Measurements from ENCODE around the gene TNIP2.
"Not testable (repeated sequence)": the region's sequence is repeated elsewhere in the genome, so short reads cannot be mapped to it uniquely, and the experiment has no call there.

The TNIP2 gene

DNA sequence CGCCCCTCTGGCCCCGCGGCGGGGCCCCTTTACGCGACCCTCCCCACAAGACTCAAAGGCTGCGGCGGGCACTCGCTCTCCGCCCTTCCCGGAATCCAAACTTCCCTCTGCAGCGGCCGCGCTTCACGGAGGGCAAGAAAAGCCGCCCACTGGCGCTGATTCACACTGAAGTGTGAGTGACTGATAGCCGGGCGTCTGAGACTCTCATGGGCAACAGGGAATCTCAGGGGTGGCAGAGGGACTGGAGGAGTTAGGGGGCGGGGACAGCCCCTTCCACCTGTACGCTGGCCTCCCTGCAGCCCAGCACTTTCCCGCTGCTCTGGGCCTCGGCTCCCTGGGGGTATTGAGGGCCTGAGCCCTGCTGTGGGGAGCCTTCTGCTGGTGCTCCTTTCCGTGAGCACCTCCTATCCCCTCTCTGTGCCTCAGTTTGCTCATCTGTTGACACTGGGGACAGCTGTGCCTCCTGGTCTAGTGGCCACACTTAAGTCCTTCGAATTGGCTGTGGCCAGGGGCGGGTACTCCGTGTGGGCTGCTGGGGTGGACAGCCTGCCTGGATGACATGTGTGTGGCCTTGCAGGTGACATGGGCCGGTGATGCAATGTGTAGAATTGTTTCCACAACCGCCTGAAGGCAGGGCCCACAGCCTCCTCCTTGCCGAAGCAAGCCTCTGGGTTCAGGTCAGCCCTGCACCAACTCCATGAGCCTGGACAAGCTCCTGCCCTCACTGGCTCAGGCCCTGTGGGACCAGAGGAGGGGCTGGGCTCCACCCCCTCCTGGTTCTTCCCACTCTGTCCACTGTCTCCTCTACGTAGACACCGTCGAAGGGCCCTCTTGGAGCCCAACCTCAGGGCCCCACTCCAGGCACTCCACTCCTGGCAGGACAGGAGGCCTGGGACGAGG lies 37.7 kb upstream of the TNIP2 start:
- no peak for DNase-seq

DNA sequence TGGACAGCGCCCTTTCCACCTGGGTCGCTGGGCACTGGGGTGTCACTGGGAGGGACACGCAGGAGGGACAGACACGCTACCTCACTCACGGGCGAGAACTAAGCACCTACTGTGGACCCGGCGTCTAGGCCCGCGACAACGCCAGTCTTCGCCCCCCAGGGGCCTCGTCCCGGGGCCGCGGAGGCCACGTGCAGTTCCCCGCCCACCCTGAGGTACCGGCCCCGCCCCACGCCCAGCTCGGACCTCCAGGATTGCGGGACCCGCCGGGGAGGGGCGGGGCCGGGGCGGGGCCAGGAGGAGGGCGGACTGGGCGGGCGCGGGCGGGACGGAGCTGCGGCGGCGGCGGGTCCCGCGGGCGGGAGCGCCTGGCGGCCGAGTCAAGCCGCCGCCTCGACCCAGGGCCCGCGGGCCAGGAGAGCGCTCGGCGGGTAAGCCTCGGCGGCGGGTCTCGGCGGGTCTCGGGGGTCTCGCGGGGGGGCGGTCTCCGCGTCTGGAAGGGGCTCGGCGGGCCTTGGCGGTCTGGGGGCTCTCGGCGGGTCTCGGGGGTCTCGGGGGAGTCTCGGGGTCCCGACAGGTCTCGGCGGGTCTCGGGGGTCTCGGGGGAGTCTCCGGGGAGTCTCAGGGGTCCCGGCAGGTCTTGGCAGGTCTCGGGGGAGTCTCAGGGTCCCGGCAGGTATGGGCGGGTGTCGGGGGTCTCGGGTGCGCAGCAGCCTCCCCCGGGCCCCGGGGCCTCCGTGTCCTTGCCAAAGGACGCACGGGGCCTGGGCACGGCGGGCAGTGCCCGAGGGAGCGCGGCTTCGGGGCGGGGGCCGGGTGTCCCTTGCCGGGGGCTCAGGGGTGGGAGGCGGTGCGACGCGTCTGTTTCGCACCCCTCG lies 36.8 kb upstream of the TNIP2 start, which contains the start of gene SH3BP2:
Gene SH3BP2, plus strand, starts transcription at position 375 of the 875 bp plus-strand sequence. CDS start 27,533 bp downstream, outside the sequence.
- DNase-seq, result no peak

DNA sequence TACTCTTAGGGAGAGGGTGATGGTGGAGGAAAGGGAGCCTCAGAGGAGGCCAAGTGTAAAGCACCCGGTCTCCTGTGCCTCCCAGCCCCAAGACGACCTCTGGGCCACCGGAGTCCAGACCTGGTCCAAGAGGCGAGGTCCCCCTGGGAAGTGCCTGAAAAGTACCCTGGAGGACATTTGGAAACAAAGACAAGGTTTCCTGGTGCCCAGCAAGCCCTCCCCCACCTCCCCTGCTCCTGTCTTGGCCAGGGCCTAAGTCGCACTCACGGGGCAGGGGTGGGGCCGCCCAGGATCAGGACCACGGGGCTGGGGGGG lies 36.2 kb upstream of the TNIP2 start:
- DNase-seq, result no peak

DNA sequence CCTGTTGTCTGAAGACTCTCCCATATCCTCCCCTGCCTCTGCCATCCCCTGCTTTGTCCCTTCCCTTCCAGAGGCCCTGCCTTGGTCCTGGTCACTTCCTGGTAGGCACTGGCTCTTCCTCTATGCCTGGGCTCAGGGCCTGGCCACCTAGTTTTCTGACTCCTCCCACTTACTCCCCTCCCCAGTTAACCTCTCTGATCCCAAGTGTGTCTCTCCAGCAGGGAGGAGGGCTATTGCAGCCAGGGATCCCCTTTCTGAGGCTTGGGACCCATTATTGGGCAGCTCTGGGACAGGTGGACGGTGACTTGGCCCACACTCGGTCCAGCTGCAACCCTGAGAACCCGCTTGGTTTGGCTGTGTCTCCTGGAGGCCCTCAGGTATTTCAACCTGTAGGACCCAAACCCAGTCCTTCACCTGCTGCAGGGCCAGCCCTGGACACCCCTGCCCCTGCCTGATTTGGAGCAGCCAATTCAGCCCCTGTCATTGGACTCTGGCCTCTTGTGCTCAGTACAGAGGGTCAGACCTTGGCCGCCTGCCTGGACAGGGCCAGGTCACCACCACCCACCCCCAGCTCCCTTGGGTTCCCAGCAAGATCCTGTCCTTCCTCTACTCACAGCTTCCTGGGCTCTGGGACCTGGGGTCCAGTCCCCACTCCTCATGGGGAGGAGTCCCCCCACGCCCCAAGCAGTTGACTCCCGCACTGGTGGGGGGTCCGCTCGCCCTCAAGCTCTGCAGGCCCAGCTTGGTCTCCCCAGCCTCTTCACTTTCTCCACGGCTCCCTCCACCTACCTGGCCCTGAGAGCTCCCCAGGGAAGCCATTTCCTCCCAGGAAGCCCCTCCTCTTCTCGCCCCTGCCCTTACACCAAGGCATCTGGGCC lies 35.6 kb upstream of the TNIP2 start:
- DNase-seq, result no peak

DNA sequence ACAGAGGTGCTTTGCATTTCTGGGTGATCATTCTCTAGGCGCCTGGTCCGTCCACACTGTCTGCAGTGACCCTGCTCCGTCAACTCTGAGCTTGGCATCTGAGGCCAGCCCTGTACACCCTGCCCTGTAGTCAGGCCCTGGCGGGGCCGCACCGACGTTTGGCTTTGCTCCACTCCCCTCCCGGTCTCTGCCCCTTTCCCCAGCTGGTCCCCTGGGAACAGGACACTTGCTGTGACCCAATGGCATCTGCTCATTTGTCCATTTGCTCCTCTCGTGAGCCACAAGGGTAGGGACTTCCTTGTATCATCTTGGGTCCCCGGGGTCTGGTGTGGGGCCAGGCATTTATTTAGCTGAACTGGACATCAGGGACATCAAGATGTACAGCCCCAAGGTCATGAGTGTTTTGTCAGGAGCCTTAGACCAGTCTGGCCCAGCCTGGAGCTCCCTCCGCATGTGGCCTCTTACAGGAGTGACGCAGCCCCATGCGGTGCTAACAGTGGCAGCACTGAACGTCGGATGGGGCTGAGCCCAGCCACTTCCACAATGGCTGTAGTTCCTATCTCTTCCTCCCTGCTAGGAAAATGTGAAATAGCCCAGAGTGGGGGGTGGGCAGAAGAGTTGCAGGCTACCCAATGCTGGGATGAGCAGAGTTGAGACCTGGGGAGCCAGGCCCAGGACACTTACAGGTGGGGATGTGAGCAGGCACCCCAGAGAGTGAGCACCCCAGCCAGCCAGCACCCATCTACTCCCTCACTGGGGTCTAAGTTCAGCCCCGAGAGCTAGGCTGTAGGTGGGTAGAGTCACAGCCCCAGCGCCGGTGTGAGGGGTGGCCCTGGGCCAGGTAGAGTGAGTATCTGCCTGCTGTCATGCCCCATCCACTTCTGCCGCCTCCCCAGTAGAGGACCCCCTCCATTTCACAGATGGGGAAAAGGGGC lies 34.7 kb upstream of the TNIP2 start:
- no peak for DNase-seq

DNA sequence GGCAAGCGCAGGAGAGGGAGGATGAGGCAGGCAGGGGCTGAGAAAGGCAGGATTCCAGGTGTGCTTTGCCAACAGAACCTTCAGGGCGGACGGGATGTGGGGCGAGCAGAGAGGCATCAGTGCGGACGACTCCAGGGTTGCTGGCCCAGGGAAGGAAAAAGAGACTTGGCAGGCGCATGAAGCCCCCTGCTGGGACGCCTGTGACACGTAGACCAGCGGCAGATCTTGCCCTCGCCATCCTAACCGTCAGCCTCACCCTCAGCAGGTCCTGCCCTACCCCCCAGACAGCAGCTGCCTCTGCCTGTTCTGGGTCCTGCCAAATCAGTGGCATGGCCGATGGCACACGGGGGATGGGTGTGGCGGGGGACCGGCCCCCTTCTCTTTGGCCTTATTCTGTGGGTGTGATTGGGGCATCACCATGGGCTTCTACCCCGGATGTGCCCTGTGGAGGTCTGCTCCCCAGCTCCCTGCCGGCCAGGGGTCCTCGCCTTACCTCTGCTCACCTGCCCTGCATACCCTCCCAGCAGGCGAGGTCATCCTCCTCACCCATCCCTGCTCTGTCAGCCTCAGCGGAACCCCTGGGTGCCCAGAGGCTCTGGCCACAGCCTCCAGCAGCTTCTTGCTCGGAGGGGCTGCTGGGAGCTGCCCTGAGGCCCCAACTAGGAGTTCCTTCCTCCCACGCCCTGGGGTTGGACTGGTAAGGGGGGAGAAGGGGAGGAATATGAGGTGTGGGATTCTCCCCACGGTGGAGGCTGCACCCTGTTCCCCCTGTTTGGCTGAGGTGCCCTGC lies 33.9 kb upstream of the TNIP2 start:
- DNase-seq, result no peak

DNA sequence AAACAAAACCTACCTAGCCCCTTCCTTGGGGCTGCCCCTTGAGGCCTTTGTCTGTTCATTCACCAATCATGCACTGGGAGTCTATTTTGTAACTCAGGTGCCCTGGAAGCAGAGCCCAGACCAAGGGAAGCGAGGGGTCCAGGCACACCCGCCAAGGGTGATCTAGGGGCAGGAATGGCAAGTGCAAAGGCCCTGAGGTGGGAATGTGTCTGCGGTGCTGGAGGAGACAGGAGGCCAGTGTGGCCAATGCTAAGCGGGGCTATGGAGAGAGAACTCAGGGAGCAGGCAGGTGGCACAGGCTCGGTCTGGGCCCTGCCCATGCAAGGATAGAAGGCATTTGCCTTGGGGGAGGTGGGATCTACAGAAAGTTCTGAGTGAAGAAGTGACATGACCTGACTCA lies 33.2 kb upstream of the TNIP2 start:
- no peak for DNase-seq

DNA sequence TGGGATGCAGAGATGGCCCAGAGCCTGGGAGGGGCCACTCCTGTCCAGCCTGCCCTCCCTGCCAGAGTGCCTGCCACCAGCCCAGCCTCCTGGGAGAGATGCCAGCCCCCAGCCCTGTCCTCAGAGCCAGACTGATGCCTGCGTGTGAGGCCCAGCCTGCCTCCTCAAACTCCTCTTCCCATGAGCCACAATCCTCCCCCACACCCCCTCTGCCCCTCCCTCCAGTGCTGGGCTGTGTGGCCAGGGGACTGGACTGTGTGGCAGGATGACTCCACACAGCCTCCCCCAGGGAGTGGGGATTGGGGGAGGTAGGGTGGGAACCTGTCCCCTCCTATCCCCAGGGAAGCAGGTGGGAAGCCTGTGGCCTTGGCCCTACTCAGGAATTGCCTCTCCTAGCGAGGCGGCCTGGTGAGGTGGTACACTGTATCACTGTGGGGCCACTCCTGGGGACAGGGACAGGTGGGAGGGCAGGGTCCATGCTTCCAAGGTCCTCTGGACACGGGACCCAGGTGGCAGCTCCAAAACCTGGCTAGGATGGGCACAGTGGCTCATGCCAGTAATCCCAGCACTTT lies 32.5 kb upstream of the TNIP2 start:
- no peak for DNase-seq

DNA sequence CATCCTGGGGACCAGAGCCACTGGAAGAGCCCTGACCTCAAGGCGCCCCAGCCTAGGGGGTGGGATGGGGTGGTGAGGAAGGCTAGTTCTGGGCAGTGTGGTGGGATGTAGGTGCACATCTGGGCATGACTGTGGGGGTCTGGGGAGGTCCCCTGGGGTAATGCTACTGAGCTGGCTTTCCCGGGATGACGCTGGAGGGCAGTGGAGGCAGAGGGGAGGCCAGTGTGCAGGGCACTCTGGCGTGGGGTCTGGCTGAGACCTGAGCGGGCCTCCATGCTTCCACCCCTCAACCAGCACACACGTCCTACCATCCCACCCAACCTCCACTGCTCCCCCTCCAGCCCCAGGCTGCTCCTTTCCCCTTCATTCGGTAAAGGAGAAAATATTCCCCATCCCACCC lies 32.0 kb upstream of the TNIP2 start:
- no peak for DNase-seq

DNA sequence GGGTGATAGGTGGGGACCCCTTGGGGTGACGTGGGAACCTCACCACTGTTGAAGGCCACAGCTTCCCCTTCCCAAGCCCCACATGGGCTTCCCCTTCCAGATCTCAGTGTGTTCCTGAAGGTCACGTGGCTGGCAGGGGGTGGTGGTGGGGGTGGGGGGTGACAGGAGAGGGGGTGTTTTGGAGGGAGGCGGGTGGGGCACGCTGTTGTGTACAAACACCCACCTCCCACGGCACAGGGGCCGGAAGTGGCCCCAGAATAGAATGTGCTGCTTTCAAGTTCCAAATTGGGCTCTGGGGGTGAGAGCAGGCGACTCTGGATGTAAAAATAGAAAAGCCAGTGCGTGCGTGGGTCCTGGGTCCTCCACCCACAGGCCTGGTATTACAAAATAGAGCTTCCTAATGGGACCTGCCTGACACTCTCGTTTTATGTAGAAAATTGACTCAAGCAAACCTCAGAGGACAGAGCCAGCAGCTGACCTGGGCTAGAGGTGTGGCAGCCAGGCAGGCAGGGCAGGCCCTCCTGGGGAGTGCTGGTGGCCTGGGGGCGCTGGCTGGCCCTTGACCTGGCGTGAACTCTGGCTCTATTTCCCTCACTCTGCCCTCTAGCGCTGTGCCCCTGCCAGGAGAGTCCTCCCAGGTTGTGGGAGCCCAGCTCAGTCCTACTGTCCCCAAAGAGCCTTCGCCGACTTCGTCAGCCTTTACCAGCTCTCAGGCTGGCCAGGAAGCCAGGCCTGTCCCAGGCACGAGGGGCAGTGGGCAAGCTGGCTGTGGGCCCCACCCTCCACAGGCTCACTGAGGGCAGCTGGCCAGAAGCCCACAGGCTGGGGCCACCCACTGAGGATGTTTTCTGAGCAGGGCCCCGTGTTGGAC lies 31.3 kb upstream of the TNIP2 start:
- DNase-seq, result no peak

DNA sequence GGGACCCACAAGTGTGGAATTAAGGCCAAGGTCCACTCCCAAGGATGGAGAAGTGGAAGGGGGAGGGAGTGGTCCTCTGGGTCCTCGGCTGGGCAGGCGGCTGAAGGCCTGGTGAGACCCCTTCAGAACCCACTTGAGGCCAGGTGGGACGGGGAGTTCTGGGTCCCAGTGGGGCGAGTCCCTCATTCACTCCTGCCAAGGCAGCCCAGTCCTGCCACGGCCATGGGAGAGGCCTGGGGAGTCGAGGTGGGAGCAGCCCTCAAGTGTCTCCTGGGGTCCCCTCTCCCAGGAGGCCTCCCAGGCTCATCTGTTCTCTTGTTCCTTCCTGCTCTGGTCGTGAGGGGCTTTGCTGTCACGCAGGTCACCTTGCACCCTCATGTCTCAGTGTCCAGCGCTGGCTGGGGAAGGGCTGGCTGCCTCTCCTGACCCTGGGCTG lies 30.7 kb upstream of the TNIP2 start:
- DNase-seq, result no peak

DNA sequence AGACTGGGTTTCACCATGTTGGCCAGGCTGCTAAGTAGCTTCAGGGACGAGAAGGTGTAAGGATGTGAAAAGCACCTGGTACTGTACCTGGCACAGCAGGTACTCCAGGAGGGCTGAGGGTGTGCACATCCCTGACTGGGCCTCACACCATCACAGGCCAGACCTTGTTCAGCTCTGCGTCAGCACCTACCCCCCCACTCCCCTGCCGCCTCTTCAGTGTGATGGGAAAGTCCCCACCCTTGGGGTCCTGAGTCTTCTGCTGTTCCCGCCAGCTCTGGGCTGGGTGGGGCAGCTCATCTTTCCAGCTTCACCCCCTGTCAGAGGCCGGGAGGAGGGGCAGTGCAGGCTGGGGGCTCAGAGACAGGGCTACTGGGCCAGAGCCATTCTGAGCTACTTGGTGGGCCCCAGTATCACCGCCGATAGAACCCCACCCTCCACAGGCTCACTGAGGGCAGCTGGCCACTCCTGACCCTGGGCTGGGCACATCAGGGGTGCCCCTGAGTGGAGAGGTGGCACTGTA lies 30.1 kb upstream of the TNIP2 start:
- DNase-seq, result no peak

DNA sequence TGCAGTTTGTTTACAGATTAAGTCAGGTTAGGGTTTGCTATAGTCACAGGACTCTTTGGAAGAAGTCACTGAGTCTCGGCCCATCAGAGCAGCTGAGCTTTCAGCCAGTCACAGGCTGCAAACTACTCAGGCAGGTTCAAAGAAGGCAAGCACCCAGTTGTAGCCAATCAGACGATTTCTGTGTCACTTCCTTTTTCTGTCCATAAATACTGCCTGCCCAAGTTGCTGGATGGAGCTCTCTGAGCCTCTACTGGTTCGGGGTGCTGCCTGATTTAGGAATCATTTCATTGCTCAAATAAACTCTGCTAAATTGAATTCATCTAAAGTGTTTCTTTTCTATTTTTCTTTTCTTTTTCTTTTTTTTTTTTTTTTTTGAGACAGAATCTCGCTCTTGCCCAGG lies 29.5 kb upstream of the TNIP2 start:
- DNase-seq, result no peak

DNA sequence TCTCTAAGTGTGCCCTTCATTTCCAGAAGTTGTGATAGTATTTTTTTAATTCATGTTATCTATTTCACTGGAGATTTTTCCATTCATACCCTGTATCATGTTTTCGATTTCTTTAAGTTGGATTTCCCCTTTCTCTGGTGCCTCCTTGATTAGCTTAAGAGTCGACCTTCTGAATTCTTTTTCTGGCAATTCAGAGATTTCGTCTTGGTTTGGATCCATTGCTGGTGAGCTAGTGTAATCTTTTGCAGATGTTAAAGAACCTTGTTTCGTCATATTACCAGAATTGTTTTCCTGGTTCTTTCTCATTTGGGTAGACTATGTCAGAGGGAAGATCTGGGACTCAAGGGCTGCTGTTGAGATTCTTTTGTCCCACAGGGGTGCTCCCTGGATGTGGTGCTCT lies 27.7 kb upstream of the TNIP2 start:
- DNase-seq, result no peak

DNA sequence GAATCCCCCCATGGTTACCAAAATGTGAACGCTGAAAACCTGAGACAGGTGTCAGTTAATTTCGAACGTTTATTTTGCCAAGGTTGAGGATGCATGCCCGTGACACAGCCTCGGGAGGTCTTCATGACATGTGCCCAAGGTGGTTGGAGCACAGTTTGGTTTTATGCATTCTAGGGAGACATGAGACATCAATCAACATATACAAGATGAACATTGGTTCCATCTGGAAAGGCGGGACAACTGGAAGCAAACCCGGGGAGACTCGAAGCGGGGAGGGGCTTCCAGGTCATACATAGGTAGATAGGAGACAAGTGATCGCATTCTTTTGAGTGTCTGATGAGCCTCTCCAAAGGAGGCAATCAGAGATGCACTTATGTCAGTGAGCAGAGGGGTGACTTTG lies 25.8 kb upstream of the TNIP2 start:
- no peak for DNase-seq

DNA sequence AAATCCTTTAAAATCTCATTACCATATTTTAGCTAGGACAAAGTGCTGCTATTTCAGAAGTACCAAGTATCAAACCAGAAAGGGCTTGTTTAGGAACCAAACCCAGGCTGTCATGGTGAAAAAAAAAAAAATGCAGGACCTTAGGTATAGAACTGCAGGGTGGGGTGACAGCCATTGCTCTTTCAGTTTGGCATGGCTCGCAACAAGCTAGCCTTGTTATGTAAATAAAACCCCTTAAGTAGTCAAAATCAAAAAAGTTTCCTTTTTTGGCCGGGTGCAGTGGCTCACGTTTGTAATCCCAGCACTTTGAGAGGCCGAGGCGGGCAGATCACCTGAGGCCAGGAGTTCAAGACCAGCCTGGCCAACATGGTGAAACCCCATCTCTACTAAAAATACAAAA lies 24.5 kb upstream of the TNIP2 start:
- not testable (repeated sequence) for DNase-seq

DNA sequence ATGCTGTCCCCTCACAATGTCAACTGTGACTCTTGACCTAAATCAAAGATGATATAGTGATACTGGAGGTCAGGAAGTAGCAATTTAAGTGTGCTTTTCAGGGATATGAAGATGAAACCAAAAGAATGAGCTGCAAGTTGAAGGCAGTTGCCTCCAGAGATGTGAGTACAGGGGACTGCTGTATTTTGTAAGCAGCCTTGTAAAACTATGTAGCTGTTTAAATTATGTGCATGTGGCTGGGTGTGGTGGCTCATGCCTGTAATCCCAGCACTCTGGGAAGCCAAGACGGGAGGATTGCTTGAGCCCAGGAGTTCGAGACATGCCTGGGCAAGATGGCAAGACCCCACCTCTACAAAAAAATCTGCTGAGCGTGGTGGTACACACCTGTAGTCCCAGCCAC lies 15.1 kb upstream of the TNIP2 start:
- DNase-seq, result no peak

DNA sequence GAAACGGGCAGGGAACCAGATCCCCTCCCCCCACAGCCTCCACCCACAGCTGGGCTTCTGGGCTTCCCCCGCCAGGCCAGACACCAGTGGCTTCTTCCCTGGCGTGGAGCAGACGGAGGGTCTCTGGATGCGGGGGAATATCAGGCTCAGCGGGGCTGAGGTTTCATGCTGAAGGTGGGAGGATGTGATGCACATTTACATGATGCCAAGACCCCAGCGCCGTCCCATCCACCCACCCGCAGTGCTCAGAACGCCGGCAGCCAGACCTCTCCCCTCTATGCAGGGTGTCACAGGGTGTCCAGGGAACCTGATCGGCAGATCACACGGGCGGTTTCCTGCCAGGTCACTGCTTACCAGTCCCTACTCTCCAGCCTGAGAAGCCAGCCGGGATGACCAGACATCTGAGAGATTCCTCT lies 12.8 kb upstream of the TNIP2 start:
- no peak for DNase-seq

DNA sequence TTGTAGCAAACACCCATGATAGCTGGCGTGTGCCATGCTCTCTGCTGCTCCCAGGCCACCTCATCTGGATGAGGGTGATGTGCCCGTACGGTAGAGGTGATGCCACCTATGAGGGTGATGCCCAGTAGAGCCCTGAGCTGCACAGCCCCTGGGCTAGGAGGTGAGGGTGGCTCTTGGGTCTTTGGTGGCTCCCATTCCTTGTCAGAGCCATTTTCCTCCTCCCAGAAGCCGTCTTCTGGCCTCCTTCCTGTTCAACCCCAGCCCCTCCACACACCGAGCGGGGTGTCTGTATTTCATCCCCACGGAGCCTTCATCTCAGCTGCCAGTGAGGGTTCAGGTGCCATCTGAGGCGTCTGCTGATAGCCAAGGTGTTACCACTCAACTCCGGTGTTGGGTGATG lies 12.0 kb upstream of the TNIP2 start:
- DNase-seq, result no peak

Data from NCI-H2029 treated with DMSO at 0.1 percent for 48 hours (cell line).